ENCODE measurements around the gene LIN52.

DNA sequence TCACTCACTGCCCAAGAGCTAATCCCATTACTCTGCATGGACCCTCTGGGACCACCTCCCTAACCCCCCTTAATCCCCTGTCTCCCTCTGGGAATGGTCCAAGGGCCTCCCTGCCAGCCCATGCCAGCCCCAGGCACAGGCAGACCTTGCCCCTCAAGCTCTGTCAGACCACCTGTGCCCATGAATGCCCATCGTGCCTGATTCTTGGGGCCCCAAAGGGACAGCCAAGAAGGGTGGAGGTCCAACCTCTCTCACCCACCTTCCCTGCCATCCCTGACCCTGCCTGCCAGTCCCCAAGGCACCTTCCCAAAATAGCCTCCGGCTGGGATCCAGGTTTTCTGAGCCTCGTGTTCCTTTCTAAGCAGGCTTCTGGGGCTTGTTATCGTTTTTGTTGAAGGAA lies 133.7 kb downstream of the LIN52 start:
- TF ChIP-seq EZH2 (IDR thresholded peaks at IDR 0.05; ENCODE audit: borderline replicate concordance, low read length), result no peak
- TF ChIP-seq, protein P1, sequence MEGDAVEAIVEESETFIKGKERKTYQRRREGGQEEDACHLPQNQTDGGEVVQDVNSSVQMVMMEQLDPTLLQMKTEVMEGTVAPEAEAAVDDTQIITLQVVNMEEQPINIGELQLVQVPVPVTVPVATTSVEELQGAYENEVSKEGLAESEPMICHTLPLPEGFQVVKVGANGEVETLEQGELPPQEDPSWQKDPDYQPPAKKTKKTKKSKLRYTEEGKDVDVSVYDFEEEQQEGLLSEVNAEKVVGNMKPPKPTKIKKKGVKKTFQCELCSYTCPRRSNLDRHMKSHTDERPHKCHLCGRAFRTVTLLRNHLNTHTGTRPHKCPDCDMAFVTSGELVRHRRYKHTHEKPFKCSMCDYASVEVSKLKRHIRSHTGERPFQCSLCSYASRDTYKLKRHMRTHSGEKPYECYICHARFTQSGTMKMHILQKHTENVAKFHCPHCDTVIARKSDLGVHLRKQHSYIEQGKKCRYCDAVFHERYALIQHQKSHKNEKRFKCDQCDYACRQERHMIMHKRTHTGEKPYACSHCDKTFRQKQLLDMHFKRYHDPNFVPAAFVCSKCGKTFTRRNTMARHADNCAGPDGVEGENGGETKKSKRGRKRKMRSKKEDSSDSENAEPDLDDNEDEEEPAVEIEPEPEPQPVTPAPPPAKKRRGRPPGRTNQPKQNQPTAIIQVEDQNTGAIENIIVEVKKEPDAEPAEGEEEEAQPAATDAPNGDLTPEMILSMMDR (conservative IDR thresholded peaks at IDR 0.05 in 1 of 2, IDR thresholded peaks at IDR 0.05 in 1 of 2; ENCODE audit: extremely low read depth in 1 of 2, insufficient read depth in 1 of 2, low read depth in 1 of 2, low read length in 2 of 2), result no peak

All from mammary epithelial cell (primary cell).